G401 (cell line): ENCODE data around the gene SBNO2. TPM values are rescaled to one million over a fixed set of nuclear protein-coding genes. Genes with fewer than 3 reads are reported as not detected.
"Not testable (repeated sequence)": the region's sequence is repeated elsewhere in the genome, so short reads cannot be mapped to it uniquely, and the experiment has no call there.

Experiments
- DNase-seq: peaks from one replicate; pipeline ENCODE4 v3.0.0-alpha.2; 2015; ENCODE audit warnings: low spot score
- in situ Hi-C: cut with HindIII; loops from 2 replicates; pipeline ENCODE4 v1.10.0; 2016; ENCODE audit warnings: low sequenced_read_pairs, mixed read lengths
- total RNA-seq: library from RNA; depleted of rRNA; stranded (reverse); fragments of >200 nt; shearing (Covaris generic); gene quantifications from 2 replicates; pipeline ENCODE4 v1.2.3, GENCODE V29; 2014

The SBNO2 gene
- total RNA-seq, 1 experiment from 2014 or later: 25.1 TPM

DNA sequence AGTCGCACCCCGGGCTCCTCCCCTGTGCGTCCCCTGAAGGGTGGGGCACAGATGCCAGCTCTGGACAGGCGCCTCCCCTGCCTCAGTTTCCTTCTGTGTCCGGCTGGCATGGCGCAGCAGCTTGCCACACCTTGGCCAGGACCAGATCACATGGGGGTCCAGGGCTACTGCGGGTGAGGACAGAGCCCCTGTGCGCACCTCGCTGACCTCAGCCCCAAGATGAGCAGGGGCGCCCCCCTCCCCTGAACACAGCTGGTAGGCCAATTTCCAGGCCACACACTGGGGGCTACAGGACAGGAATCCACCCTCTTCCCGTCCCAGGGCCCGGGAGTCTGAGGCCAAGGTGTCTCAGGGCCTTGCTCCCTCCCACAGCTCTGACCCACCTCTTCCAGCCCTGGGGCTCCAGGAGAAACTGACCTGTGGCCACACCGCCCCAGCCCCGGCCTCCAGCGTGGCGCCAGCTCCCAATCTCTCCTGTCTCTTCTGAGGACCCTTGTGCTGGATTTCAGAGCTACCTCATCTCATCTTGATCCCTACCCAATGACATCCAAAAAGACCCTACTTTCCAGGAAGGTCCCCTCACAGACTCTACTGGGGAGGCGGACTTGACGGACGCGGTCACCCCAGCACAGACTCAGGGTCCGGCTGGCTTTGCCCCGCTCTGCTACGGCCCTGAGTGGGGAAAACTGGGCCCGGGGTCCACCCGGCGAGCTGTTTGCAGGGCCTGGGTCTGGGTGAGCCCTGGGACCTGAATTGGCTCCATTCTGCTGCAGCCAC, 28.2 kb downstream of the SBNO2 start:
- no peak for DNase-seq
- in situ Hi-C loops: no loop called here

DNA sequence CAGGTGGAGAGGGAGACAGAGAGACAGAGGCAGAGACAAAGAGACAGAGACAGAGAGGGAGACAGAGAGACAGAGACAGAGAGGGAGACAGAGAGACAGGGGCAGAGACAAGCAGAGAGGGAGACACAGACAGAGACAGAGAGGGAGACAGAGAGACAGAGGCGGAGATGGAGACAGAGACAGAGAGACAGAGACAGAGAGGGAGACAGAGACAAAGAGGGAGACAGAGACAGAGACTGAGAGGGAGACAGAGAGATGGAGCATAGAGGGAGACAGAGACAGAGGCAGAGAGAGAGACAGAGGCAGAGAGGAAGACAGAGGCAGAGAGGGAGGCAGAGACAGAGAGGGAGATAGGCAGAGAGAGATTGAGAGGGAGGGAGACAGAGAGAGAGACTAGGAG, 29.3 kb downstream of the SBNO2 start:
- DNase-seq: no peak
- in situ Hi-C loops: no loop called here

DNA sequence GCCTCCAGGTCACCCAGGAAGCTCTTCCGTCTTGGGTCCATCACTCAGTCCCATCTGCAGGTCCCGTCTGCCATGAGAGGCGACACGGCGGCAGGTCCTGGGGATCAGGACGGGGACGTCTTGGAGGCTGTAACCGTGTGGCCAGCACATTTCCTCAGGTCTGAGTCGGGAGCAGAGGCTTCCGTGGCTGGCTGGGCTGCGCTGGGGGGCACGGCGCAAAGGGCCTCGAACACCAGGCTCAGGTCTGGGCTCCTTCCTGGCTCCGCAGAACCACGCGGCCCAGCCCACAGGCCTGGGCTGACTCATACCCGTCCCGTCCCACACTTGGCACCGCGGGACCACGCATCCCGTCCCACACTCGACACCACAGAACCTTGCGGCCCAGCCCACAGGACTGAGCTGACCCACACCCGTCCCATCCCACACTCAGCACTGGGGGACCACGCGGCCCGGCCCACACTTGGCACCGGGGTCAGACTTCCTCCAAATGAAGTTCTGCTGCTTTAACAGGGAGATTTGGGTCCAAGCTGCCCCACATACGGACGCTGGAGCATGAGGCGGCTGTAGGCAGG, 30.2 kb downstream of the SBNO2 start:
- no peak for DNase-seq
- in situ Hi-C loops: no loop called here

DNA sequence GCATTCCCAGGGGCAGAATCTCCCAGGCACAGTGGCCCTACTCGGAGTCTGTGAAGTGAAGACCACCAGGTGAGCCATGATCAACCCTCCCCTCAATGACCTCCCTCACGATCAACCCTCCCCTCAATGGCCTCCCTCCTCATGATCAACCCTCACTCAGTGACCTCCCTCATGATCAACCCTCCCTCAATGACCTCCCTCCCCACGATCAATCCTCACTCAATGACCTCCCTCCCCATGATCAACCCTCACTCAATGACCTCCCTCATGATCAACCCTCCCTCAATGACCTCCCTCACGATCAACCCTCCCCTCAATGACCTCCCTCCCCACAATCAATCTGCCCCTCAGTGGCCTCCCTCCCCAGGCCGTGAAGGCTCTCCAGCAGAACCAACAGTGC, 32.1 kb downstream of the SBNO2 start:
- in situ Hi-C loops: no loop called here
- no peak for DNase-seq

DNA sequence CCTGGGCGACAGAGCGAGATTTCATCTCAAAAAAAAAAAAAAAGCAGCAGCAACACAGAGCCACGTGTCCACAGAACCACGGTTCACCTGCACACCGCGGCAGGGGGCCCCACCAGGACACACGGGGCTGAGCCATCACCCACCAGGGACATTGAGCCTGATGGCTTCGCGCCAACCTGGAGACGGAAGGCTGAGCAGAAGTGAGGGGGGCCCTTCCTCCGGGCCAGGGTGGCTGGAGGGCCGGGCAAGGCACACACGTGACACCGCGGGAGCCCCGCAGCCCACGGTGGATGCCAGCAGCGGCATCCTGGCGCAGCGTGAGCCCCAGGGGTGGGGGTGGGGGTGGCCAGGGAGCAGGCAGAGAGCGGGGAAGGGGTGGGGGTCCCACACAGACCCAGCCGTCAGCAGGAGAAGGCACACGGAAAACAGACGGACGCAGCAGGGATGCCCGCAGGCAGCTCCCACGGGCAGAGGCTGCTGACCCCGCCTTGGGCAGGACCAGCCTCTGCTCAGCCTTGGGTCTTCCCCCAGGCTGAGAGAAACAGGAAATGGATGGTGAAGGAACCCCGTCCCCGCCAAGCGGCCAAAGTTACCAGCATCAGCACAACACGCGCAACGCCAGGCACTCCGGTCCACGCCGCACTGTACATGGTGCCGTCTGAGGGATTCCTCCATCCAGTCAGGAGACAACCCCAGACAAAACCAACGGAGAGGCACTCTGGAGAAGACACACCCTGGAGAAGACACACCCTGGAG, 33.6 kb downstream of the SBNO2 start:
- DNase-seq: no peak
- in situ Hi-C loops: no loop called here

DNA sequence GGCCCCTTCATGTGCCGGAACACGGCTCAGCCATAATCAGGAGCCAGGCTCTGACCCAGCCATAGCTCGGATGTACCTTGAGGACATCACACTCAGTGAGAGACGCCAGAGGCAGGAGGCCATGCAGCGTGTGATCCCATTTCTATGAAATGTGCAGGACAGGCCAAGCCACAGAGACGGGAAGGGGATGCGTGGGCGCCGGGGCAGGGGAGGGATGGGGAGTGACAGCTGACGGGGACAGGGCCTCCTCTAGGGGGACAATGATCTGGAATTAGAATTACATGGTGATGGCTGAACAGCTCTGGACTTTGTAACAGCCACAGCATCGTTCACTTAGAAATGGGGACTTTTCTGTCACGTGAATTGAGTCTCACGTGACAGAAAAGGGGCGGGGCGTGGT, 34.9 kb downstream of the SBNO2 start:
- in situ Hi-C loops: no loop called here
- no peak for DNase-seq

DNA sequence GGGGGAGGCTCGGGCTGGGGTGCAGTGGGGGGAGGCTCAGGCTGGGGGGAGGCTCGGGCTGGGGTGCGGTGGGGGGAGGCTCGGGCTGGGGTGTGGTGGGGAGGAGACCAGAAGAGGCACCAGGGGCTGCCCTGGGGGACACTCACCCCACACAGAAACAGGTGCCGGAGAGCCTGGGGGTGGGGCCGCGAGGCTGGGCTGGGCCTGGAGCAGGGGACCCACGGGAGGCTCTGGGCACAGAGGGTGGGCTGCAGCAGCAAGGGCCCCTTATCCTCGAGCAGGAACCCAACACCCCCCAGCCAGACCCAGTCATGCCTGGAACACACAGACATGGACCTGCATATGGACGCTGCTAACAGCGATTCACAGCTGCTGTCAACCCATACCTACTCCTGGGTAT, 35.9 kb downstream of the SBNO2 start:
- in situ Hi-C loops: no loop called here
- DNase-seq: no peak

DNA sequence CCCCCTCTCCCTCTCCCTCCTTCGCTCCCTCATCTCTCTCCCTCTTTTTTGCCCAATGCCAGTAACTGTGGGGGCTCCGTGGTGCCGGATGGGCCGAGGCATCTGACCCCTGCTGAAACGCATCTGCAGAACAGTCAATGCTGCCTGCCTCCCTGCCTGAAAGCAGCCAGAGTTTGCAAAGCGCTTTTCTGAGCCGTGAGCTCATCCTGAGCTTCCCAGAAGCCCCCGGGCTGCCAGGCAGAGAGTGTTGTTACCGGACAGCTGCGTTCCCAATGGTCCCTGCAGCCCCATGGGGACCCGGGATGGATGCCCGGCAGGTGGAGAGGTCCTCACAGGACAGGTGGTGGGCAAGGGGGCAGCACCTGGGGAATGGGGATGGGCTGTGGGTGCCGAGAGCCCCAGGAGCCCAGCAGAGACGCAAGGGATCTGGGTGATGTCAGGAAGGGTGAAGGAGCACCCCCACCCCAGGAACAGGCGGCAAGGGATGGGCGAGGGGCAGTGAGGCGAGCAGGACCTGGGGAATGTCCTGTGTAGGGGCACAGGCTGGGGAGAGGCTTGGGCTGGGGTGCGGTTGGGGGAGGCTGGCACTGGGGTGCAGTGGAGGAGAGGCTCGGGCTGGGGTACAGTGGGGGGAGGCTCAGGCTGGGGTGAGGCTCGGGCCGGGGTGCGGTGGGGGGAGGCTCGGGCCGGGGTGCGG, 37.3 kb downstream of the SBNO2 start:
- in situ Hi-C loops: no loop called here
- no peak for DNase-seq

DNA sequence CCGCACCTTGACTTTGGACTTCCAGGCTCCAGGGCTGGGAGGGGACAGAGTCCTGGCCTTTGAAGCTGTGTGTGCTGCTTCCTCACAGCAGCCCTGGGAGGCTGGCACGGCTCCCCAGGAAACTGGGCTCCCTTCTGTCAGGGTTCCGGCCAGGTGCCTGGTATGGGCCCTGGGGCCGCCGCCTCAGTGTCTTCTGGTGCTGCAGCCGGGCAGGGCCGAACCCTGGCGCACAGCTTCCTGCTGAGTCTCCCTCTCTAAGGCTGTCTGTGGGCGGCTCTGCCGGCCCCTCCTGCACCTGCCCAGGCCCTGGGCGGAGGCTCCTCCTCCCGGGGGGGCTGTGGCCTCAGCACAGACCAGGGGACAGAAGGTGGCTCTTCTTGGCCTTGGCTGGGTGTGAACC, 37.9 kb downstream of the SBNO2 start:
- peak; percentile 21 for DNase-seq
- in situ Hi-C loops: no loop called here

DNA sequence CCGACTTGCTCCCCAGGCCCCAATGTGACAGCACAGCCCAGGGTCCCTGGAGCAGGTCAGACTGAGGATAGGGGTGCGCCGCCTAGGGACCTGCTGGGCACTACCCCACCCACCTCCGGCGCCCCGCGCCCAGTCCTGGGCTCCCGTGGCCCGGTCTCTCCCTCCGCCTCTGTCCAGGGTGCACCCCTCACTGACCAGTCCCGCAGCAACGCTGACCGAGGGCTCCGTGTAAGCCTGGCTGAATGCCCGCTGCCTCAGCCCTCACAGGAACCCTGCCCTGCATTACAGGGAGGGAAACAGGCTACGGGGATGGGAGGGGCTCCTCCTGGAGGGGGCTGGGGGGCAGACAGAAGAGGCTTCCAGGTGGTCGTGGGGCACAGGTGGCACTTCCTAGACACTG, 38.6 kb downstream of the SBNO2 start:
- no peak for DNase-seq
- in situ Hi-C loops: no loop called here

DNA sequence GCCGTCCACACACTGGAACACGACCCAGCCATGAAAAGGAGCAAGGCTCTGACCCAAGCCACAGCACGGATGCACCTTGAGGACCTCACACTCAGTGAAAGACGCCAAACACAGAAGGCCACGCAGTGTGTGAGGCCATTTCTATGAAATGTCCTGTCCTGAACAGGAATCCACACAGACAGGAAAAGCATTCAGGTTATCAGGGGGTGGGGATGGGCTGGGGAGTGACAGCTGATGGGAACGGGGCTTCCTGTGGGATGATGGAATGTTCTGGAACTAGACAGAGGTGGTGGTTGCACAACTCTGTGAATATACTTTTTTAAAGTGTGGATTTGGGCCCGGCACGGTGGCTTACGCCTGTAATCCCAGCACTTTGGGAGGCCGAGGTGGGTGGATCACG, 39.6 kb downstream of the SBNO2 start:
- DNase-seq: no peak
- in situ Hi-C loops: no loop called here

DNA sequence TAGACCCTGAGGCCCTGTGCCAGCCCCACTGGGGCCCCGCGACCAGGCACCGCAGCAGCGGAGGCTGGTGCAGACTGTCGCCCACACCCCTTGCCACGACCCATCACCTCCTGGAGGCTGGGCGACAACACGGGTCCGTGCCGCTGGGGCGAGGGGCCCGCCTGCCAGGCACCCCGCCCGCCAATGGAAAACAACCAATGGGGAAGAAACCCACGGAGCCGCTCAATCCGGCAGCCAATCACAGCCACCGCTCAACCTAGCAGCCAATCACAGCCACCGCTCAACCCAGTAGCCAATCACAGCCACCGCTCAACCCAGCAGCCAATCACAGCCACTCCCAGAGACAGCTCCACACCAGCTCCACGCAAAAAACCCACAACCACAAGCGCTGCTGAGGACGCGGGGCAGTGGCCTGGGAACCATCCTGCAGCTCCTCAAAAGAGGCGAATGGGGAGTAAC, 40.6 kb downstream of the SBNO2 start:
- in situ Hi-C loops: no loop called here
- DNase-seq: no peak

DNA sequence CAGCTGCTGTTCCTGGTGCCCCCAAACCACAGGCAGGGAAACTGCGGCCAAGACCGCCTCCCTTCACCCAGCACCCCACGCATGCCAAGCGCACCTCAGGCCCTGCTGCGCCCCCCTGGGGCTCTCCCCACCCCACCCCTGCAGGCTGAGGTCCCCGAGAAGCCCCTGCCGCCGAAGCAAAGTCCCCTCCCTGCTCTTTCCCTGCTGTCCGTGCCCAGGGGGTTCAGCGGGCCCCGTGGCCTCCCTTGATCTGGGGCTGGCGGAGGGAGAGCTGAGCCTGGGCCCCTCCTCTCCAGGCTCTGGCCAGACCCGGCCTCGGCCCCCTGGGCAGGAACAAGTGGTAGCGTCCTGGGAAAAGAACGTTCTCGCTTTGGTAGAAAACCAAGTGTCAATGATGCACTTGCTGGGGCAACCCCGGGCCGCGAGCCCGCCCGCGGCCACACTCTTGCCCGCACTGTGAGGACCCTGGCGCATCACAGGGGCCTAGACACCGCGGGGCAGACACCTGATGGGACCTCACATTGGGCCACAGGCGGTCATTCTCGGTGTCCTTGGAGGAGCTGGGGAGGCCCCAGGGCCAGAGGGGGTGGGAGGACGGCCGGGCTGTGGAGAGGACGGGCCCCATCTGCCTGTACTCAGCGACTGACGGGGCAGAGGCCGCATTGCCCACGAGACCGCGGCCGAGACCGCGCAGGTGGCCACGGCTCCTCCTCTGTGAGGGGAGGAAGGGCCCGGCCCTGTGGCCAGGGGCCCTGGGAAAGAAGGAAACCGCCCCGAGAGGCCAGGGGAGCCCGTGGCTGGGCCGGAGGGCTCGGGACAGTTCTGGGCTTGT, 41.3 kb downstream of the SBNO2 start:
- in situ Hi-C loops: no loop called here
- no peak for DNase-seq

DNA sequence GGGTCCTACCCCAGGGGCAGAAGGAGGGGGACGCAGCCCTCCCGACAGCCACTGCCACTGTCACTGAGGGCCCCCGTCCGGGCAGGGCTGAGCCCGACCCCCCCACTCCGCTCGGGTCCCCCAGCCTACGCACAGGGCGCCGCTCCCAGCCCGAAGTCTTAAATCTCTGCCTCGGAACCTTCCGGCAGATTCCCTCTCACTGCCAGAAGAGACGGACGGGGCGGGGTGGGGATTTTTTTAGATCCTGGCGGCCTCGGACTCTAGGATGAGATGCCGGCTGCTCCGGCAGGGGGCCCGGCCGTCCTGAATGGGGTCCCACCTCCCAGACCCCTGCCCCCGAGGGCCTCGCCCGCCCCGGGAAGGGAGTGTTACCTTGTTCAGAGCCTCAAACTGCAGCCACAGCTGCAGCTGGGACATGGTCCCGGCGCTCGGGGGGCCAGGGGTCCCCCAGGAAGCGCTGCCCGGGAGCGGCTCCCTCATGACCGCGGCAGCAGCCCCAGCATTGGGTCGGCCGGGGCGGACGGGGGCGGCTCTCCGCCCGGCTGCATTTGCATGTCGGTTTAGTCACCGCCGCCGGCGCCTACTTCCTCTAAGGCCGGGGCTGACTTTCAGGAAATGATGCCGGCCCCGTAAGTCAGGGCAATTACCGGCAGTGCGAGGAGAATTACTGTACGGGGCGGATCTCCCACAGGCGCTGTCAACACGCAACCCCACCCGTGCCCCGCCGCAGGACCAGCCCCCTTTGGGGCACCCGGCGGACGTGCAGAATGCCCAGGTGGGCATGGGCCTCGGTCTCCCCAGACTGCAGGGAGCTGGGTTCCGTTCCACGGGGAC, 42.1 kb downstream of the SBNO2 start:
- DNase-seq: no peak
- in situ Hi-C loops: no loop called here

DNA sequence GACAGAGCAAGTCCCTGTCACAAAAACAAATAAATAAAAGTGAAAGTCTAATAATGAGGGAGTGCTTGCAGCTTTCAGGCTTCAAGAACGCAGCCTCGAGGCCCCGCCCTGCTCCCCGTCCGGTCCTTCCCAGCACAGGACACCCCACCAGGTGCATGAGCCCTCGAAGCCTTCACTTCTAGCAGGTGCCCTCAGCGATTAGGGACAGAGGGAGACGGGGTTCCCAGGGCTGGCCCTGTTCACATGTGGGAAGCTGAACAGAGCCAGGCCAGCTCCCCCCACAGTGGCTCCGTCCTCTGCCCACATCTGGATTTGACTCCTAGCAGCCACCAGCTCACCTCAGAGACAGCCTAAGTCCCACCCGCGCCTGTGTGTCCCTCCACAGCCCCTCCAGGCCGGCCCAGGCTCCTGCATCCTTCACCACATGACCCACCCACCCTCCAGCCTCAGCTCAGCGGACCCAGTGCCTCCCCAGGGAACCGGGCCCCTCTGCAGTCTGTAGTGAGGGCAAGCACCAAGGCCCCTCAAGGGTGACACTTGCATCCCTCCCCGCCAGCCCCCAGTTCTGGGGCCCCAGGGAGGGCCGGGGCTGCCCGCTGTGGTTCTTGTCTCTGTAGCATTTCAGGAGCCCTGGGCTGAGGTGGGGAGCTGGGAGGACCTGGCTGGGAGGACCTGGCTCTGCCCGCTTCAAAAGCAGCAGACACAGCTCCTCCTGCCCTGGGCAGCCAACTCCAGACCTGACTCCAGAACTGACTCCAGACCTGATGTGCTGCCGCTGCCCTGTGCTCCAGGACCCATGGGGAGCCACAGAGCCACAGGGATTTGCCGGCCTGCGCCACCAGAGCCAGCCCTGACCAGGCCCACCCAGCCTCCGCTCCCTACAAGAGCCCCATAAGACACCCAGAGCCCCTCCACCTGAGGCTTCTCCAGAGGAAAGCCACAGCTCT, 43.0 kb downstream of the SBNO2 start:
- in situ Hi-C loops: no loop called here
- no peak for DNase-seq

DNA sequence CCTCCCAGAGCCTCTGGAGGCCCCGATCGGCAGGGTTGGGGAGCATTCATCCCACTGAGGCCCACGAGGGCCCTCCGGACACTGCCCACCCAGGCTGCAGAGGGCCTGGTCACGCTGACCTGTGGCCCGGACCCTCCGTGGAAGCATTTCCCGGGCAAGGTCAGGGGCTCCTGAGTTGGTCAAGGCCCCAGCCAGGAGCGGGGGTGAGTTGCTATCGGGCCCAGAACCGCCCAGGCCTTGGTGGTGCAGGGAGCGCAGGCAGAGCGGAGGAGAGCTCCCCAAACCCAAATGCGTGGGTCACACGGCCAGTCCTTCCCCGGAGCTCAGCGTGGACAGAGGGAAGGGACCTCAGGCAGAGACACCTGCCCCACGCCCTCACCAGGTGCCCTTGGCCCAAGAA, 44.5 kb downstream of the SBNO2 start:
- DNase-seq: no peak
- in situ Hi-C loops: no loop called here

DNA sequence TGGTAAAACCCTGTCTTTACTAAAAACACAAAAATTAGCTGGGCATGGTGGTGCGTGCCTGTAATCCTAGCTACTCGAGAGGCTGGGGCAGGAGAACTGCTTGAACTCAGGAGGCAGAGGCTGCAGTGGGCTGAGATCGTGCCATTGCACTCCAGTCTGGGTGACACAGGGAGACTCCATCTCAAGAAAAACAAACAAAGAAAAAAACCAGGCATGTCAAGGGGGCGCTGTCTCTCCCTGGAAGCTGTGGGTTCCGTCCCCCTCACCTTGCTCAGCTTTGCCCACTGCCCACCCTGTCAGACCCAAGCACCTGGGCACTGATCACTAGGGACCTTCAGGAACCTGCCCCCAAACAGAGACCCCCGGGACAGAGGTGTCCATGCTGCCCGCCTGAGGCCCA, 45.0 kb downstream of the SBNO2 start:
- DNase-seq, in situ Hi-C loops: not testable (repeated sequence)
